ENCODE data around the gene CLIC5.

CLIC5 gene

DNA sequence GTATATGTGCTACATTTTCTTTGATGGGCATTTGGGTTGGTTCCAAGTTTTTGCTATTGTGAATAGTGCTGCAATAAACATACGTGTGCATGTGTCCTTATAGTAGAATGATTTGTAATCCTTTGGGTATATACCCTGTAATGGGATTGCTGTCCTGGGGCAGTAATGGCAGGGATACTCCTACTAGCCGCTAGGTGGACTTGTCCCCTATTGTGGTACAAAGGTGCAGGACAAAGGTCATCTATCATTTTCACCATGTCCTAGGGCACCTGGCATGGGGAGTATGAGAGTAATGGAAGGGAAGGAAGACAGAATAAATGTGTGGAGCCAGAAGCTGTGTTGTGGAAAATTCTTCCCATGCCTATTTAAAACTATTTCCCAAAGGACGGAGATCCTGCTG lies 174.6 kb downstream of the CLIC5 start:
- DNase-seq (ENCODE audit: low read depth in 2 of 2) = no peak

DNA sequence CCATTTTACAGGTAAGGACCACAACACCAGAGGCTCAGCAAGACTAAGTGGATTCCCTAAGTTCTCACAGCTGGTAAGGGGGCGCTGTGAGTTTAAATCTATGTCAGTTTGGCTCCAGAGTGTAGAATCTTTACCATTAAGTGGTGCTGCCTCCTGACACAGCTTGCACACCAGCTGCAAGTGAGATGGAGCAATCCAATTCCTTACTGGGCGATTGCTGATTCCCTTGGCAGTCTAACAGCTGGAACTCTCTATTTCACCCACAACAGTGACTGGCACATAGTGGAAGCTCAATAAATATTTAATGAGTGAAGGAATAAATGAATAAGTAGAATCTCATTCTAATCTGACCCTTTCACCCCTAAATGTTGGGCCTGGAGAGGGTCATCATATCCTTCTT lies 176.7 kb downstream of the CLIC5 start:
- no peak for DNase-seq (ENCODE audit: low read depth in 2 of 2)

DNA sequence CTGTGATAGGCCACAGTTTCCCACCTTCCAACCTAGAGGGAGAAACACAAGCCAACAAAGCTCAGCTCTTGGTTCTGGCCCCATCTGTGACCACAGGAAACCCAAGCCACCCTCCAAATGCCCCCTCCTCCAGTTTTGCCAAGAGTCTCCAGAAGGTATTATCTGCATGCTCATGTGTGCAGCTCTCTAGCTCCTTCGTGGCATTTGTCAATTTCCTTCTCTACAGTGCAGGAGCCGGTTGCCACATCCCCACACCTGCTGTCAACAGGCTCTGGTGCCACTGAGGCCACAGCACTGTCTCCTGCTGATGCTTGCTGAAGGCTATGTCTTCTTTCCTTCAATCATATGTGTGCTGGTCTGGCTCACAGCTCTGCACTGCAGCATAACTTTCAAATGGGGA lies 177.2 kb downstream of the CLIC5 start:
- no peak for DNase-seq (ENCODE audit: low read depth in 2 of 2)

DNA sequence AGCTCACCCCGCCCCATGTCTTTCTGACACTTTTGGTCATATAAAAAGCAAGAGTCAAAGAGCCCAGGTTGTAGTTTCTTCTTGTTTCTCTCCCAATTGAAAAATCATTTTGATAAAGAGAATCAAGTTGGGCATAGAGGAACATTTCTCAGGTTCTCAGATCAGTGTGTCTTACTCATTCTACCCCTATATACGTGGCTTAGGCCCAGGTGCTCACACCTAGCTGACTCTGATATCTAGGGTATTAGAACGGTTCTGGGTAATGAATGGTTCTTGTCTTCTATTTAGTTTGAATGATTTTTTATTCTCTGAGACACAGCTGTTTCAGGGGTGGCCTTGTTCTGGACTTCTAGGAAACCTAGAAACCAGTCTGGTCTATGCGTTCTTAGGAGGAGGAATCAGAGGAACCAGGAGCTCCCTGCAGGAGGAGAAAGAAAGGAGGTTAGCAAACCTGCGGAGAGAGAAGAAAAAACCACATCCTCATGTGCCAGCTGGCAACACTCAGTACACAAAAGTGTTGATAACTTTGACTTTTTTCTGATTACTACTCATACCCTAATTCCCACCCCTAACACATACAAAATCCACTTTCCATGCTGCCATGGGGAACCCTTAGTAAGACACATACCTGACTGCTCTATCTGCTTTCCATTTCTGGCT lies 178.0 kb downstream of the CLIC5 start:
- DNase-seq (ENCODE audit: low read depth in 2 of 2) = no peak

DNA sequence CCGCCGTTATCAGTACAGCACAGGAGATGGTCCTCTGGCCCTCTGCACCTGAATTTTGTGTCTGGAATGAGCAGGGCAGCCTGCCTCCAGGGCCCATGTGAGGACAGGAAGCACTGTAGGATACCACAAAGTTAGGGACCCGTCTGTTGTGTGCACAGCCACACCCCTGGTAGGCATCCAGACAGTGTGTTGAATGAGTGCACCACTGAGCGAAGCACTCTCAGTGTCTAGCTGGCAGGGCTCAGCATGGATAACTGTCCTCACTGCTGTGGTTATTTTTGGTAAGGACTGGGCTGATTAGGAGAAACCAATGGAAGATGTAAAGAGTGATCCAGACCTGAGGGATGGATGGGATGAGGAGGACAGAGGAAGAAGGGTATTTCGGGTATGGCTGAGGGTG lies 178.7 kb downstream of the CLIC5 start:
- no peak for DNase-seq (ENCODE audit: low read depth in 2 of 2)

DNA sequence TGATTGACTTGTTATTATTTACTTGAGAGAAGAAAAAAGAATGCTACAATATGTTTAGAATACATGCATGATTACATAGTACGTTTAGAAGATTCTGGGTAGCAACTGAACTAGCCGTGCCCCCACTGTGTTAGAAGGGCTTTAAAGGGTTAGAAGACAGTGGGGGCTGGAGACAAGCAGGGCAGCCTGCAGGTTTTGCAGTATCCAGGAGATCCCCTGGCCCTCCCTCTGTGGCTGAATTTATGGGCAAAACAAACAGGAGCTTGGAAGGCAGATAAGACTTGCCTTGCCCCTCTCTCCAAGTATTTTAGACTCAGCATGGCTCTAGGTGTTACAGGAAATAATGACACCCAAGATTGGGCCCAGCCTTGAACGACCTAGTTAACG lies 179.2 kb downstream of the CLIC5 start:
- DNase-seq (ENCODE audit: low read depth in 2 of 2) = no peak

DNA sequence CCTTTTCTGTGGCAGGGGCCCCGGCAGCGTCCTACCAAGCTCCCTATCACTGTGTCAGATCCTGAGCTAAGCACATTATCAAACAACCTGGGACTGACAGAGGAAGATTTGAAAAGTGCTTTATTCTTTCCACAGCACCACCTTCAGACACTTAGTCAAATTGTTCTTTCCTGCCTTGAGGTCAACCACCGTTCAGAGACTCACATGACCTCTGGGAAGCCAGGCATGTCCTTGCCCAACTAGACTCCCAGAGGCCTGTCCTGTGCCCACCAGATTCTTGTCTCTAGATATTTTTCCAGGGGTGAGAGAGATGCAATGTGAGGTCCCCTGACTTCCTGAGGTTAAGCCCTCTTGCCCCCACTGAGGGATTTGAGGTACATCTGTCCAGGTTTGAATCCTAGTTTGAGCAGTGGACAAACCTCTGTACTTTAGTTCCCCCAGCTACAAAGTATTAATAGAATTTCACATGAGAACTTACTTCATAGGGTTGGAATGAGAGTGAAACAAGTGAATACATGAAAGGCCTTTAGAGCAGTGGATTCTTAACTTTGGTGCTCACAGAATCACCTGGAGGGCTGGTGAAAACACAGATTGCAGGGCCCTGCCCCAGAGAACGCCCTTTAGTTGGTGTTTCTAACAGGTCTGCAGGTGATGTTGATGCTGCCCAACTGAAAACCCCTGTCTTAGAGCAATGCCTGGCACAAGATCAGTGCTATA lies 179.8 kb downstream of the CLIC5 start:
- no peak for DNase-seq (ENCODE audit: low read depth in 2 of 2)

DNA sequence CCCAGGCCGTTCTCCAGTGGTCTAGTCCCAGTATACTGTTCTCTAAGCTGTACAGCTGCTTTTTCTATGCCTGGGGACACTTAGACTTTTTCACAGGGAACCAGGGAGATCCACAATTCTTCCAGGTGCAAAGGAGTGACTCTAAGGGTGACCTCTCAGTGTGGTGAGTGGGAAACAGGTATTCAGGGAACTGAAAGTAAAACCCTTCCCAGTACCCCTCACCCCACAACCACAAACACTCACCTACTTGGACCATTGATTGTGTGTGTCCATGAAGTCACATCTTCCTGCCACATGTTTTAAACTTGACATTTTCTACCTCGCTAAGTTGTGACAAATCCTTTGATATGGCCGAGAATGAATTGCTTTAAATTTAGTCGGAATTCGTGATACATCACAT lies 183.6 kb downstream of the CLIC5 start:
- no peak for DNase-seq (ENCODE audit: low read depth in 2 of 2)
